HUDEP-2 (cell line): ENCODE results near the gene HECW1.
A peak's percentile ranks its signal among the peaks of the same experiment; 100 is the strongest.
"Not testable (repeated sequence)": the region's sequence is repeated elsewhere in the genome, so short reads cannot be mapped to it uniquely, and the experiment has no call there.

Experiments used
- DNase-seq, 76 experiments: peaks; one replicate each; lab custom pipeline; 2025; ENCODE audit not compliant: unreplicated experiment in 76 of 76; lab: John Stamatoyannopoulos, UW

Gene HECW1

GRCh38 chr7:43559171-43559945 is 446.9 kb downstream of the HECW1 start:
- DNase-seq: no peak

GRCh38 chr7:43559946-43560335 is 447.5 kb downstream of the HECW1 start:
- DNase-seq: no peak

GRCh38 chr7:43560742-43561330 is 448.4 kb downstream of the HECW1 start:
- no peak for DNase-seq

- DNase-seq: no peak
Measured at GRCh38 chr7:43562383-43562782, 449.9 kb downstream of the HECW1 start.

DNA sequence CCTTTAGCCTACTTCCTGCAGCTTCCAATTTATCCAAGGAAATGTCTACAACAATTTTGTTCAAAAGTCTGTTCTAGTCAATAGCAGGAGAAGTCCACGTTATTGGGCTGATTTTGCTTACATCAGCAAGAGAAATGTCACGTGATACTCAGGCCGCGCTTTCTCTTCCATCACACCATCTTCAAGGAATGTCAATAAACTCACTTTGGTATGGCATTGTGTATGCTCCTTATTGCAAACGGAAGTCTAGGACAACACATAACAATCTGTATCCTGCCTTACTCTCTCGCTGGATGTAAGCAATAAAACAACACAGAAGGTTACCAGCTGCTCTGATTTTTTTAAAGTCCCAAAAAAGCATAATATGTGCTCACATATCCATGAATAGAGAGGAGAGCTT is 453.3 kb downstream of the HECW1 start:
- no peak for DNase-seq

- no peak for DNase-seq
Measured at GRCh38 chr7:43568529-43568928, 456.1 kb downstream of the HECW1 start.

DNA sequence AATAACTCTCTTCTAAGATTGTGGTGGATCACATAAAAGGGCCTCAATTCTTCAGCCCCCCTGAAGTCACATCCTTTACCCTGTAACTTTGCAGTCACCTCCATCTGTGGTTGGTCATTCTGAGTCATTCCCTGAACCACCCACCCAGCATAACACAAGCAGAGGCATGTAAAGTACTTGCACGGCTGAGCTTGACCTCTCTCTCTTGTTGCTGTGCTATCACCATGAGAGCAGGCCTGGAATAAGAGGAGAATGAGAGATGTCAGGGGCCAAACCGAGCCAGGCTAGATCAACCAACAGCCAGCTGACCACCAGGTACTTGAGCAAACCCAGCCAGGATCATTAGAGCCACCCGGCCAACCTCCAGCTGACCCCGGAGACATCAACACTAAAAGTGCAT is 457.0 kb downstream of the HECW1 start:
- DNase-seq: peak in 6 of 76 experiments; percentile 8 to 41 (median 16)

DNA sequence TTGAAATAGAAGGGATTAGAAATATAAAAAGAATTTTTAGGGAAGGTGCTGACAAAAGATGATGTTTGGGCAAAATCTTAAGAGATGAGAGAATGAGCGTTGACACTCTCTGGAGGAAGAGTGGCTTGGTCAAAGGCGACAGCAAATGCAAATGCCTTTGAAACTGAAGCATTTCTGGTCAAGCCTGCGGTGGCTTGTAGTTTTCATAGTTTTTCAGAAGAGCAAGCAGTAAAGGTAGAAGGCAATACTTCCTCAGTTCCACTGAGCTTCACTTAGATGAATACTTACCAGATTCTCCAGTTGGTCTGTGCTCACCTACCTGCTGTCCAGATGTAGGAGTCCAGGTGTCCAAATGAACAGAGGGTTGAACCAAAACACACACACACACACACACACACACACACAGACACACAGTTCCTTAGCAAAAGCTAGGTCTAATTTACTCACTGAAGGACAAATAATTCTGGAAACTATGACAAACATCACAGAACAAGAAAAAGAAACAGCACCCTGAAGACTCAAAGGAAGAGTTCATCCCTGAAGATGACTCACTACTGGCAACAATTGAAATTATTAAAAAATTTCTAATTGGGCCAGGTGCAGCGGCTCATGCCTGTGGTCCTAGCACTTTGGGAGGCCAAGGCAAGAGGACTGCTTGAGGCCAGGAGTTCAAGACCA is 458.4 kb downstream of the HECW1 start:
- DNase-seq: no peak

GRCh38 chr7:43572516-43573049 is 460.1 kb downstream of the HECW1 start:
- peak in 10 of 76 experiments; percentile 2 to 43 (median 22) for DNase-seq

DNA sequence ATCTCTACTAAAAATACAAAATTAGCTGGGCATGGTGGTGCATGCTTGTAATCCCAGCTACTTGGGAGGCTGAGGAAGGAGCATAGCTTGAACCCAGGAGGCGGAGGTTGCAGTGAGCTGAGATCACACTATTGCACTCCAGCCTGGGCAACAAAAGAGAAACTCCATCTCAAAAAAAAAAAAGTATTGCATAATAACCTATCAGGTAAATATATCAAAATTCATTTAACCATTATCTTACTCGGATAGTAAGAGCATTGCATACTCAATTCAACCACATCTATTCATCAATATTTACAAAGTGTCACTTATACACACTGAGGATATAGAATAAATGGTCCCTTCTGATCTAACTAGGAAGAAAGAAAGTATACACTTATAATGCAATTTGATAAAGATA is 461.4 kb downstream of the HECW1 start:
- DNase-seq: not testable (repeated sequence)

DNA sequence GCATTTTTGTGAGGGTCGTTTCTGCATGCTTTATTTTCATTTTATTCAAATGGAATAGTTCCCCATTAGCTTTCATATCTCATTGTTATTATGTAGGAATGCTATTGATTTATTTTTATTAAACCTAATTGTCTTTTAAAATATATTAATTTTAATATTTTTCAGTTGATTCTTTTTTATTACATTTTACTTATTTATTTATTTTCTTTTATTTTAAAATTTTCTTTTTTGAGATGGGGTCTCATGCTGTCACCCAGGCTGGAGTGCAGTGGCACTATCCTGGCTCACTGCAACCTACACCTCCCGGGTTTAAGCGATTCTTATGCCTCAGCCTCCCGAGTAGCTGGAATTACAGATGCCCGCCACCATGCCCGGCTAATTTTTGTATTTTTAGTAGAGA is 463.1 kb downstream of the HECW1 start:
- DNase-seq: no peak

GRCh38 chr7:43576241-43576640 is 463.8 kb downstream of the HECW1 start:
- no peak for DNase-seq

- DNase-seq: peak in 73 of 76 experiments; percentile 11 to 92 (median 61)
Measured at GRCh38 chr7:43577485-43577951, 465.1 kb downstream of the HECW1 start.

GRCh38 chr7:43582503-43583423 is 470.3 kb downstream of the HECW1 start, which contains the start of gene STK17A:
Gene STK17A, plus strand, starts transcription at chr7:43583108. Its CDS starts 136 bp downstream, at chr7:43583244.
- DNase-seq: peak in 74 of 76 experiments; percentile 52 to 98 (median 85)

DNA sequence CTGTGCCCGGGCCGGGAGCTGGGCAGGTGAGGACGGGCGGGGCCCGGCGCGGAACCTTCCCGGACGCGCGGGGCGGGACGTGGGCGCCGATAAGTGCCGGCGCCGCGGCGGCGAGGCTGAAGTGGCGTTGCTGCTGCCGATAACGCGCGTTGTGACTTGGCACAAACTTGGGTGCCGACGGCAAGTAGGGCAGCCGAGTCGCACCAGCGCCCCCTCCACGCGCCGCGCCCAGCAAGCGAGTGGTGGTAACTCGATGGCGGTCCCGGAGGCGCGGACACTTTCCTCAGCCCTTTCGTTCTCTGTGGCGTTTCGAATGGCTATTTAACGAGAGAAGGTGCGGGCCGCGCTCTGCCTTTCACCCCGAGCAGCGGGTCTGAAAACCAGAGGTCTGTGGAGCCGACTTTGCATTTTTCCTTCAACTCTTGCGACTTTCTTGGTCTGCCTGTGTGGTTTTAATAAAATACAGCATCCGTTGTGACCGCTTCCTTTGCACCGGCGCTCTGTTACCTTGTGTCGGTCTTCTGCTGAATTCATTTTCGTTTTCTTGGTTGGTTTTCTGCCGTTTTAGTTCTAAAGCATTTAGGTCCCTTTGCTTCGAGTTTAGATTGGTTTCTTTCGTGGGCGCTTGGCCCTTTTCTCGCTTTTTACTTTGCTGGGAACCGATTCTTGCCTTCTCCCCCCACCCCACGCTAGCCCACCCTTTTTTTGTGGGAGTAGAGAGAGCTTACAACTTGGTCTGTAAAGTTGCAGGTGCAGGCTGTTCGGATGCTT is 471.2 kb downstream of the HECW1 start:
- DNase-seq: peak in 74 of 76 experiments; percentile 33 to 87 (median 75)

- peak in 6 of 76 experiments; percentile 3 to 41 (median 17) for DNase-seq
Measured at GRCh38 chr7:43584195-43584586, 471.7 kb downstream of the HECW1 start.

GRCh38 chr7:43584733-43585132 is 472.3 kb downstream of the HECW1 start:
- DNase-seq: not testable (repeated sequence)

GRCh38 chr7:43585562-43585961 is 473.1 kb downstream of the HECW1 start:
- DNase-seq: peak in 1 of 76 experiments; percentile 13

GRCh38 chr7:43586251-43586900 is 473.9 kb downstream of the HECW1 start:
- DNase-seq: no peak
